CD4-positive, alpha-beta T cell treated with Interferon gamma for 1 hour (primary cell): ENCODE measurements around the gene ZNF419.
"Not testable (repeated sequence)": the region's sequence is repeated elsewhere in the genome, so short reads cannot be mapped to it uniquely, and the experiment has no call there.

Experiments
- DNase-seq: peaks from one replicate; pipeline ENCODE4 v3.0.0-alpha.2; 2020

Gene ZNF419

GRCh38 chr19:57487477-57488298, at the start of gene ZNF419:
TSS of gene ZNF419 (plus strand) at chr19:57487750. CDS start at chr19:57487951, 201 bp downstream.
- peak; percentile 93 for DNase-seq

GRCh38 chr19:57437931-57438330, 49.6 kb upstream of the ZNF419 start:
- DNase-seq, result no peak

GRCh38 chr19:57438925-57439324, 48.6 kb upstream of the ZNF419 start:
- no peak for DNase-seq

DNA sequence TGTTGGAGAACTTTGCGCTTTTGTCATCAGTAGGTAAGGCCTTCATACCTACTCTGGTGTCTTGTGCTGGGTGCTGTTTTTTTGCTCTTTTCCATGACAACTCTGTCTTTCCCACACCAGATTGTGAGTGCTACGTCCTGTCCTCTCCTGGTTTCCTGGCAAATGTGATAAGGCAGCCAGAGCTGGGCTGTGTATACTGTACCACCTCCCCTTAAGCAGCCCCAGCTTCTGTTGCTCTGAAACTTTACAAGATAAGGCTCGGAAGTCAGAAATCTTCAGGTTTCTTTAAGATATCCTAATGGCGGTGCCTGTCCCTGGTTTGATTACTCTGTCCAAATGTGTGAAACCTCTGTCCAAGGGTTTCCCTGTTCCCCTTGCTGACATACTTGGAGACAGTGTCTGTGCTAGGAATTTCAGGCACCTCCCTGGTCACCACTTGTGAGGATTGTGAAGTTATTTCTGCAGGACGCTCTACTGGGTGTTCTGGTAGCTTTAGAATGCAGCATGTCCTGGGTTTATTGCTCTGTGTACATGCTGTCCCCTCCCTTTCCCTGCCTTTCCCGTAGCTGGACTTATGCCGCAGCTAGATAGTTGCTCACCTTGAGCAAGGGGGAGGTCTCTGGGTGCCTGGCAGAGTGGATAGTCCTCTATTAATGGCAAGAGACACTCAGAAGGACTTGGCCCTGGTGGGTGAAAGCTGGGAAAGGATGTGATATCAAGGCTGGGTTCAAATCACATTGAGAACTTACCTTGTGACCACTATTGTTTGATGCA, 45.4 kb upstream of the ZNF419 start:
- DNase-seq, result no peak

DNA sequence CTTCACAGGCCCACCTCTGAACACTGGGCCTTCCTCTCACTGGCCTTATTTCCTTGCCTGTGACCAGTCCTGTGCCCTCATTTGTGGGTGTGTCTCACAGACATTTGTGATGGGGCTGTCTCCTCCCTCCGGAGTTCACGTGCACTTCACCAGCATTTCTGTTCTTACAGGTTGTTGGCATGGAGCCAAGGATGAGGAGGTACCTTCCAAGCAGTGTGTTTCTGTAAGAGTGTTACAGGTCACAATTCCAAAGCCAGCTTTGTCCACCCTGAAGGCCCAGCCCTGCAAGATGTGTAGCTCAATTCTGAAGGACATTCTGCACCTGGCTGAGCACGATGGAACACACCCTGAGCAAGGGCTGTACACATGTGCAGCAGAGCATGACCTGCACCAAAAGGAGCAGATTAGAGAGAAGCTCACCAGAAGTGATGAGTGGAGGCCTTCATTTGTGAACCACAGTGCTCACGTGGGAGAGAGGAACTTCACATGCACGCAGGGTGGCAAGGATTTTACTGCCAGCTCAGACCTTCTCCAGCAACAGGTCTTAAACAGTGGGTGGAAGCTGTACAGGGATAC, 44.3 kb upstream of the ZNF419 start:
- no peak for DNase-seq

GRCh38 chr19:57452307-57452706, 35.2 kb upstream of the ZNF419 start:
- no peak for DNase-seq

GRCh38 chr19:57465680-57466381, 21.7 kb upstream of the ZNF419 start:
- DNase-seq, result no peak

DNA sequence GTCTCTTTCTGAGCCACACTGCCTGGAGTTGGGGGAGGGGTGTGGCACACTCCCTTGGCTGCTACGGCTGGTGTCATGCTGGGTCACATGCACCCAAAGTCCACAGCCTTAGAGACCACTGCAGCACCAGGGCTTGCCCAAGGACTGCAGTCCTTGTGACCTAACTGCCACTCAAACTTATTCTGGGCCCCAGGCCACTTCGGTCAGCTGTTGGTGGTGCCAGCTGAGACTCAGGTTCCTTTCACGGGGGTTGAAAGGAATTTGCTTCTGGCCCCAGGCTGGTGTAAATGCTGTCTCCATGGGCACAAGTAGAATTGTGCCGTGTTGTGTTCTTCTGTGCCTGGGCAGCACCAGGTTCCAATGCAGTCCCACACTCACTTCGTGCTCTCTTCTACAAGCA, 21.1 kb upstream of the ZNF419 start:
- DNase-seq, result no peak

- no peak for DNase-seq
Observed at GRCh38 chr19:57473646-57474045, 13.9 kb upstream of the ZNF419 start.

GRCh38 chr19:57477191-57478008, 10.2 kb upstream of the ZNF419 start, which contains the start of gene ZNF772:
TSS of gene ZNF772 (minus strand) at chr19:57477566. CDS start at chr19:57477309, 257 bp downstream.
- DNase-seq, result peak; percentile 92

GRCh38 chr19:57488299-57488644, 722 bp downstream of the ZNF419 start:
- DNase-seq, result not testable (repeated sequence)

- DNase-seq, result not testable (repeated sequence)
Observed at GRCh38 chr19:57499332-57499679, 11.8 kb downstream of the ZNF419 start.

GRCh38 chr19:57499680-57500395, 12.3 kb downstream of the ZNF419 start, which contains the start of gene ZNF773:
TSS of gene ZNF773 (plus strand) at chr19:57499938. CDS start at chr19:57500081, 143 bp downstream.
- DNase-seq, result peak; percentile 96

DNA sequence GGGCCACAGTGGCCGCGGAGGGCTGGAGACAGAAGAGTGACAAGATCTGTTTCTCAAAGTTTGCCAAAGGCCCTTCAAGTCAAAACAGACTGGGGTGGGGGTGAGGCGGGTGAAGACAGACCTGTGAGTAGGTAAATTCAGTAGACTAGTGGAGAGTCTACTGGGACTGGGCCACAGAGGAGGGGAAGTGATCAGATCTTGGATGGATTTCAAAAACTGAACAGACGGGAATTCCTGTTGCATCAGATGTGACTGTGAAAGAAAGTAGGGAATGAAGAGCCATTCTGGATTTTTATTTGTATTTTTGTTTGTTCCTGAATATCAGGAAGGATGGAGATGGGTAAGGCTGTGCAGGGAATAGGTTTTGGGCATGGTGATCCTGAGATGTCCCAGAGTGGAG, 12.8 kb downstream of the ZNF419 start:
- not testable (repeated sequence) for DNase-seq

DNA sequence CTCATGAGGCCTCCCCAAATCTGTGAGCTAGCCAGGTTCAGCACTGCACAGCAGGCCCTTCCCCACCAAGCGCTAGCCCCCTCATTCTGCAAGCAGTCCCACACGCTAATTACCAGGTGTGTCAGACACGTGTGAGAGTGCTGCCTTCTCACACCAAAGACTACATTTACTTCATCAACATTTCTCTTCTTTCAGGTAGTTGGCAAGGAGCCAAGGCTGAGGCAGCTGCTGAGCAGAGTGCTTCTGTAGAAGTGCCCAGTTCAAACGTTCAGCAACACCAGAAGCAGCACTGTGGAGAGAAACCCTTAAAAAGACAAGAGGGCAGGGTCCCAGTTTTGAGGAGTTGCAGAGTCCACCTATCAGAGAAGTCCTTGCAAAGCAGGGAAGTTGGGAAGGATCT, 18.6 kb downstream of the ZNF419 start:
- no peak for DNase-seq

DNA sequence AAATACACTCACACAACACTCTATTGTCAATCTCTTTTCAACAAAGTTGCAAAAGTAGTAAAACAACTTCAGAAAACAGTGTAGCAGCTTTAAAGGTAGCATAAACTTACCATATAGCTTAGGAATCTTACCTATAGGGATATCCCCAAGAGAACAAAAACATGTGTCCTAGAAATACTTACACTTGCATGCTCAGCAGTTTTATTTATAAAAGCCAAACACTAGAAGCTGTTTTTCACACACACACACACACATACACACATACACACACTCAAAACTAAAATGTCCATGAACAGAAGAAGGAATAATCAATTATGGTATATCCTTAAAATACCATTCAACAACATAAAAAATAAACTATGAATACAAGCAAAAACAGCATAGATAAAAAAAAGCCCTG, 23.9 kb downstream of the ZNF419 start:
- no peak for DNase-seq

DNA sequence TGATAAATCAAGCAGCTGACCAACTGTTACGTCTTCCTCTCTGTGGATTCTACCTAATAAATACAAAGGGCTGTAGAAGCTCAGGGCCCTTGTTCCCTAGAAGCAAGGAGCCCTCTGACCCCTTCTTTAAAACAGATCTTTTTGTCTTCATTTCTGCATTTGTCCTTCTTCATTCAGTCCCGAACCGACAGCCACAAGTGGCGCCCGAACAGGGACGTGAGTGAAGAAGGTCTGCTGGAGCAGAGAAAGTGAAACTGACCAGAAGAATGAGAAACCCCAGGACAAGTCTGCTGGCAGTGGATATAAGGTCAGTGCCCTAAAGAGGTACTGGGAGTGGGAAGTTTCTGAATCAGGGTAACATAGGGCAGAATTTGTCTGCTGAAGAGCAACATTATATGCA, 25.3 kb downstream of the ZNF419 start:
- no peak for DNase-seq

GRCh38 chr19:57515255-57515654, 27.7 kb downstream of the ZNF419 start:
- no peak for DNase-seq

- DNase-seq, result not testable (repeated sequence)
Observed at GRCh38 chr19:57518021-57518420, 30.5 kb downstream of the ZNF419 start.

GRCh38 chr19:57527136-57527881, 39.8 kb downstream of the ZNF419 start, which contains the start of gene ZNF549:
TSS of gene ZNF549 (plus strand) at chr19:57527356. CDS start at chr19:57527574, 218 bp downstream.
- DNase-seq, result peak; percentile 90
